Skeletal muscle satellite cell (primary cell): ENCODE results near the gene PRKCZ.
"Not testable (repeated sequence)": the region's sequence is repeated elsewhere in the genome, so short reads cannot be mapped to it uniquely, and the experiment has no call there.

Source experiments
- H3K27me3 ChIP-seq: 2 replicates; pipeline ENCODE4 v1.7.0; 2013; ENCODE audit warnings: low read length; ENCODE audit not compliant: control insufficient read depth, insufficient read depth
- H3K36me3 ChIP-seq: 2 replicates; pipeline ENCODE4 v1.7.0; 2013; ENCODE audit warnings: mild to moderate bottlenecking, control low read depth, low read length; ENCODE audit not compliant: insufficient read depth
- H3K4me1 ChIP-seq: 2 replicates; pipeline ENCODE4 v1.7.0; 2013; ENCODE audit warnings: low read length; ENCODE audit not compliant: control insufficient read depth, insufficient read depth
- H3K4me2 ChIP-seq: 2 replicates; pipeline ENCODE4 v1.7.0; 2013; ENCODE audit warnings: mild to moderate bottlenecking, low read length
- H3K4me3 ChIP-seq: 2 replicates; pipeline ENCODE4 v1.7.0; 2013; ENCODE audit warnings: low read length
- H3K9ac ChIP-seq: 2 replicates; pipeline ENCODE4 v1.7.0; 2013; ENCODE audit warnings: mild to moderate bottlenecking, low read depth, low read length, moderate library complexity
- H3K9me3 ChIP-seq: replicated peaks from 2 replicates; pipeline ENCODE4 v1.7.0; 2013; ENCODE audit warnings: mild to moderate bottlenecking, control low read depth, low read length

PRKCZ gene

DNA sequence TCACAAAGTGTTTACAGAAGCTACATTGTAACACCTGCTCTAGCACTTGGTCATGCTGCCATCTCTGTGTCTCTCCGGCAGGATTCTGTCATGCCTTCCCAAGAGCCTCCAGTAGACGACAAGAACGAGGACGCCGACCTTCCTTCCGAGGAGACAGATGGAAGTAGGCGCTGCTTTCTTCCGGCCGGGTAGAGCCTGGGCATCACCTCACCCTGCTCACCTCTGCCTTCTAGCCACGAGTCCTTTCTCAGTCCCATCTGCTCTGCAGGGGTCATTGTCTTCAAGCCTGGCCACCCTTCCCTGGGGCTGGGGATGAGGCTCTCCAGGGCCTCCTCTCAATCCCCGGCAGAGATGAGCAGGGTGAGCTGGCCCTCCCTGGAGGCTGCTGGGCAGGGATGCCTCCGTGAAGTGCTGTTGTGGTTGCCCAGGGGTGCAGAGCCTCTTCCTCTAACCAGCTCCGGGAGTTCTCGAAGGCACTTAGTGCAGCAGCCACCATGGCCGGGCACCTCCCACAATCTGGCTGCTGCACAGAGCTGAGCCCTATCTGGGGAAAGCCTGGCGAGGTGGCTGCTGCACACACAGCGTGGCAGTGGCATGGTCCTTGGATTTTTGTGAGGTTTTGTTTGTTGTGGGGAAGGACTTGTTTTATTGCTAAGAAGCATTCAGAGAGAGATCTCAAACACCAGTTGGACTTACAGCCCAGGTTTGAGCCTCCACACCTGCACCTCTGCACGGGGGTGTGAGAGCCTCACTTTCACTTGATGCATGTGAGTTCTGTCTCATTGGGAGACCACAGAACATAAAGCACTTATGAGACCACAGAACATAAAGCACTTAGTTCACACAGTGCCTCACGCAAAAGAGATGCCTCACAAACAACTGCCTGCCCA lies 96.0 kb downstream of the PRKCZ start:
- Histone ChIP-seq H3K9me3 (no peaks in the 10 kb centered on the region), H3K9ac (no peak overlapping the region), H3K36me3 (no peaks in the 10 kb centered on the region), H3K4me2 (no peak overlapping the region), H3K4me1 (no peaks in the 10 kb centered on the region), H3K4me3 (no peak overlapping the region), H3K27me3 (peaks cover 32% of the 10 kb centered on the region)

DNA sequence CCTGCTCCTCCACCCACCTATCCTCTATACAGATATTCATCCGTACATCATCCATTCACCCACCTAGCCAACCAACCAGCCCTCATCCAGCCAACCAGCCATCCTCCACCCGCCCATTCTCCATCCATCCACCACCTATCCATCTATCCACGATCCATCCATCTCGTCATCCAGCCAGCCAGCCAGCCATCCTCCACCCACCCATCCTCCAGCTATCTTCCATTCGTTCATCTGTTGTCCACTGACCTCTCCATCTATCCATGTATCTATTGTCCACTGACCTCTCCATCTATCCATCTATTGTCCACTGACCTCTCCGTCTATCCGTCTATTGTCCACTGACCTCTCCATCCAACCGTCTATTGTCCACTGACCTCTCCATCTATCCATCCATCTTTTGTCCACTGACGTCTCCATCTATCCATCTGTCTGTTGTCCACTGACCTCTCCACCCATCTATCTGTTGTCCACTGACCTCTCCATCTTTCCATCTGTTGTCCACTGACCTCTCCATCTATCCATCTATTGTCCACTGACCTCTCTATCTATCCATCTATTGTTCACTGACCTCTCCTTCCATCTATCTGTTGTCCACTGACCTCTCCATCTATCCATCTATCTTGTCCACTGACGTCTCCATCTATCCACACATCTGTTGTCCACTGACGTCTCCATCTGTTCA lies 96.8 kb downstream of the PRKCZ start:
- no peak overlapping the region for H3K9ac ChIP-seq
- no peaks in the 10 kb centered on the region for H3K9me3 ChIP-seq
- H3K4me1 ChIP-seq: no peaks in the 10 kb centered on the region
- peaks cover 33% of the 10 kb centered on the region for H3K27me3 ChIP-seq
- no peak overlapping the region for H3K4me2 ChIP-seq
- no peaks in the 10 kb centered on the region for H3K36me3 ChIP-seq
- H3K4me3 ChIP-seq: no peak overlapping the region

DNA sequence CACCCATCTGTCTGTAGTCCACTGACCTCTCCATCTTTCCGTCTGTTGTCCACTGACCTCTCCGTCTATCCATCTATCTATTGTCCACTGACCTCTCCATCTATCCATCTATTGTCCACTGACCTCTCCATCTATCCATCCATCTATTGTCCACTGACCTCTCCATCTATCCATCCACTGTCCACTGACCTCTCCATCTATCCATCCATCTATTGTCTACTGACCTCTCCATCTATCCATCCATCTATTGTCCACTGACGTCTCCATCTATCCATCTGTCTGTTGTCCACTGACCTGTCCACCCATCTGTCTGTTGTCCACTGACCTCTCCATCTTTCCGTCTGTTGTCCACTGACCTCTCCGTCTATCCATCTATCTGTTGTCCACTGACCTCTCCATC lies 97.7 kb downstream of the PRKCZ start:
- not testable (repeated sequence) for H3K4me1 ChIP-seq, H3K4me3 ChIP-seq, H3K9me3 ChIP-seq

DNA sequence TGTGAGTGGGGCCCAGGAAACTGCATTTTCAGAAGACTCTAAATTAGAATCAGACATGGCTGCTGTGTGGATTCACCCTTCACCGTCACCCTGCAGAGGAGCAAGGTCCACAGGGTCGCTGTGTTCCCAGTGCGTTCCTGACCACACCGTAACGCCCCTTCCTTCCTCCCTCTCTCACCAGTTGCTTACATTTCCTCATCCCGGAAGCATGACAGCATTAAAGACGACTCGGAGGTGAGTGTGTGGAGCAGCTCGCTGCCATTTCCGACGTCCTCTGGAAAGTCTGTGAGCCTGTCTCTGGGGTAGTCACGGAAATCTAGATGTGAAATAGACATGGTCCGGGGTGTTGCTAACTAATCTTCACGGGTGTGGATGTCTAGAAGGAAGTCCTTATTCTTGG lies 98.5 kb downstream of the PRKCZ start:
- no peak overlapping the region for H3K9ac ChIP-seq
- H3K4me3 ChIP-seq: no peak overlapping the region
- H3K4me1 ChIP-seq: no peaks in the 10 kb centered on the region
- H3K4me2 ChIP-seq: no peak overlapping the region
- H3K36me3 ChIP-seq: no peaks in the 10 kb centered on the region
- no peaks in the 10 kb centered on the region for H3K9me3 ChIP-seq
- H3K27me3 ChIP-seq: peaks cover 27% of the 10 kb centered on the region

More for the DNA sequence above, 97.7 kb downstream of the PRKCZ start:
- peaks cover 27% of the 10 kb centered on the region for H3K27me3 ChIP-seq
- not testable (repeated sequence) for H3K4me2 ChIP-seq, H3K9ac ChIP-seq, H3K36me3 ChIP-seq

DNA sequence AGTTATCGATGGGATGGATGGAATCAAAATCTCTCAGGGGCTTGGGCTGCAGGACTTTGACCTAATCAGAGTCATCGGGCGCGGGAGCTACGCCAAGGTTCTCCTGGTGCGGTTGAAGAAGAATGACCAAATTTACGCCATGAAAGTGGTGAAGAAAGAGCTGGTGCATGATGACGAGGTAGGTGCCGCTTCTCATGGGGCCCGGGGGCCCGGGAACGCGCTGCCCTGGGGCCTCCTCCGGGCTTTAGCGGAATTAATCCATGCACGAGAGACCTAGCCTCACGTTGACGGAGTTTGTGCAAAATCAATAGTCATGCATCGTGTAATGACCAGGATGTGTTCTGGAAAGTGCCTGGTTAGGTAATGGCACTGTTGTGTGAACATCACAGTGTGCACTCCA lies 100.6 kb downstream of the PRKCZ start:
- Histone ChIP-seq H3K4me2 (no peak overlapping the region), H3K4me3 (no peak overlapping the region), H3K27me3 (peaks cover 30% of the 10 kb centered on the region), H3K9ac (no peak overlapping the region), H3K36me3 (no peaks in the 10 kb centered on the region), H3K9me3 (no peaks in the 10 kb centered on the region), H3K4me1 (no peaks in the 10 kb centered on the region)

DNA sequence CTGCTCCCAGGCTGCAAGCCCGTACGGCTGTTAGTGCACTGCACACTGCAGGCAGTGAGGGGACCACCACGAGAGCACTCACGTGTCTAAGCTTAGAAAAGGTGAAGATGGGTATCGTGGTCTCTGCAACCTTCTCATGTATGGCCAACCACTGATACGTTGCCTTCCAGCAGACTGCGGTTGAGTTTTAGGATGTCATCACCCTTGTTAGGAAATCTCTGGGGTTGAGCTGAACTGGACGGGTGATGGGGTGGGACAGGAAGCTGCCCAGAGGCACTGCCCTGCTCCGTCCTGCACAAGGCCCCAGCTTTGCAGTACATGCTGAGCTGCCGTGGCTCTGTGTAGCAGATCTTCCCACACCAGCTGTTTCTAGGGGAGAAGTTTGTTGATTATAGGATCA lies 101.0 kb downstream of the PRKCZ start:
- no peak overlapping the region for H3K9ac ChIP-seq
- peaks cover 30% of the 10 kb centered on the region for H3K27me3 ChIP-seq
- H3K4me3 ChIP-seq: no peak overlapping the region

DNA sequence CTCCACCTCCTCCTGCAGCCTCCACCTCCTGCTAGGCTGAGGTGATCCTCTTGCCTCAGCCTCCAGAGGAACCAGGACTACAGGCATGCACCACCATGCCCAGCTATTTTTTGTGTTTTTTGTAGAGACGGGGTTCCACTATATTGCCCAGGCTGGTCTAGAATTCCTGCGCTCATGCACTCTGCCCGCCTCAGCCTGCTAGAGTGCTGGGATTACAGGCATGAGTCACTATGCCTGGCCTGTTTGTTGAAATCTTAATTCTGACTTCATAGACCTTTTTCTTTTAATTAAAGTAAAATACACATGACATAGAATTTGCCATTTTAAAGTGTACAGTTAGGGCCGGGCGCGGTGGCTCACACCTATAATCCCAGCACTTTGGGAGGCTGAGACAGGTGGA lies 101.7 kb downstream of the PRKCZ start:
- Histone ChIP-seq H3K4me2 (no peak overlapping the region), H3K36me3 (no peaks in the 10 kb centered on the region), H3K9me3 (no peaks in the 10 kb centered on the region), H3K4me3 (no peak overlapping the region), H3K27me3 (peaks cover 32% of the 10 kb centered on the region), H3K4me1 (no peaks in the 10 kb centered on the region), H3K9ac (no peak overlapping the region)

More for the DNA sequence above, 101.0 kb downstream of the PRKCZ start:
- H3K4me1 ChIP-seq: no peaks in the 10 kb centered on the region
- H3K9me3 ChIP-seq: no peaks in the 10 kb centered on the region
- H3K4me2 ChIP-seq: no peak overlapping the region
- H3K36me3 ChIP-seq: no peaks in the 10 kb centered on the region

DNA sequence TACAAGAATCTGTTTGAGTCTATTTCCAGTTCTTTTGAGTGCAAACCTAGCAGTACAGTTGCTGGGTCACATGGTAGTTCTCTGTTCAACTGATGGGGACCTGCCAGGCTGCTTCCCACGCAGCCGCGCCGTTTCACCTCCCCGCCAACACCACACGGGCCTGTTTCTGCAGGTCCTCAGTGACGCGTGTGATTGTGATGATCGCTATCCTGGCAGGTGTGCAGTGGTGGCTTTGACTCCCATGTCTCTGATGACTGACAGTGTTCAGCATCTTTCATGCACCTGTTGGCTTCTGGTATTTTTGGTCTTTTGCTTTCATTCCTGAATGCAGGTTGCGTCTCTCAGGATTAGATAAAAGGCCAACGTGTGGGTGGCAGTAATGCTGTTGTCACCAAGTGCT lies 102.7 kb downstream of the PRKCZ start:
- Histone ChIP-seq H3K4me1 (no peaks in the 10 kb centered on the region), H3K4me2 (no peak overlapping the region), H3K36me3 (no peaks in the 10 kb centered on the region), H3K9me3 (no peaks in the 10 kb centered on the region), H3K9ac (no peak overlapping the region), H3K4me3 (no peak overlapping the region), H3K27me3 (peaks cover 32% of the 10 kb centered on the region)

DNA sequence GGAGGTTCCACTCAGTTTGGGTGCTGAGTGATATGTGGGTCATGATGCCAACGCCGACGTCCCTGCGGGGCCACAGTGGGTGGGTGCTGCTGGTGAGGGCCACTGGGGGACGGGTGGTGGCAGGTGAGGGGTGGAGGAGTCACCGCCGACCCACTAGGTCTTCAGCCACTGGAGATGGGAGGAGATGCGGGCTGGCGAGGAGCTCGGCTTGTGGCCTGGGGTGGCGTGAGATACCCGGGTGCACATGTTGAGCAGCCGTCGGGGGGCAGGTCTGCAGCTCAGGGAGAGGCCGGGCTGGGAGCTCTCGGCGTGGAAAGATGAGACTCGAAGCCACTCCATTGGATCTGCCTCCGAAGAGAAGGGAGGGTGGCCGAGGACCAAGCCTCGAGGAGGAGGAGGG lies 103.8 kb downstream of the PRKCZ start:
- H3K27me3 ChIP-seq: peaks cover 32% of the 10 kb centered on the region
- no peaks in the 10 kb centered on the region for H3K9me3 ChIP-seq
- no peaks in the 10 kb centered on the region for H3K4me1 ChIP-seq
- no peak overlapping the region for H3K4me3 ChIP-seq
- H3K4me2 ChIP-seq: no peak overlapping the region
- no peak overlapping the region for H3K9ac ChIP-seq
- no peaks in the 10 kb centered on the region for H3K36me3 ChIP-seq

DNA sequence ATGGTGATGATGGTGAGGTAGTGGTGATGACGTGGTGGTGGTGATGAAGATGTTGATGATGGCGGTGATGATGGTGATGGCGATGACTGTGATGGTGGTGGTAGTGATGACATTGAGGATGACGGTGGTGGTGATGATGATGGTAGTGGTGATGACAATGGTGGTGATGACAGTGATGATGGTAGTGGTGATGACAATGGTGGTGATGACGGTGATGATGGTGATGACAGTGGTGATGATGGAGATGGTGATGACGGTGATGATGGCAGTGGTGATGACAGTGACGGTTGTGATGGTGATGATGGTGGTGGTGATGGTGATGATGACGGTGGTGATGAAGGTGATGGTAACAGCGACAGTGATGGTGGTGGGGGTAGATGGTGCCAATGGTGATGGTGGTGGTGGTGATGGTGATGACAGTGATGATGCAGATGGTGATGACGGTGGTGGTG lies 105.0 kb downstream of the PRKCZ start:
- Histone ChIP-seq H3K9ac (no peak overlapping the region), H3K36me3 (no peaks in the 10 kb centered on the region), H3K4me1 (no peaks in the 10 kb centered on the region), H3K4me2 (no peak overlapping the region), H3K4me3 (no peak overlapping the region), H3K27me3 (peaks cover 33% of the 10 kb centered on the region), H3K9me3 (no peaks in the 10 kb centered on the region)

DNA sequence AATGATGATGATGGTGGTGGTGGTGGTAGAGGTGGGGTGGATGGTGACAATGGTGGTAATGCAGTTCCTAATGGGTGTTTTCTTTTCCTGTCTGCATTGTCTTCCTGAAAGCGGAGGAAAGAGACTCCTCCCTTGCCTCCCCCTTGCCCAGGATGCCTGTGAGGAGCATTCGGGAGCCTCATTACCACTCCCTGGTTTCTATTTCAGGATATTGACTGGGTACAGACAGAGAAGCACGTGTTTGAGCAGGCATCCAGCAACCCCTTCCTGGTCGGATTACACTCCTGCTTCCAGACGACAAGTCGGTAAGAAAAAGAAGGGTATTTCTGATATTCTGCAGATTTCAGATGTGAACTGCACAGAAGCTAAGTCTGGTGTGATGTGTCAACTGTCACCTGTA lies 105.6 kb downstream of the PRKCZ start:
- H3K4me2 ChIP-seq: no peak overlapping the region
- H3K36me3 ChIP-seq: no peaks in the 10 kb centered on the region
- no peak overlapping the region for H3K4me3 ChIP-seq
- peaks cover 27% of the 10 kb centered on the region for H3K27me3 ChIP-seq
- H3K9me3 ChIP-seq: no peaks in the 10 kb centered on the region
- H3K9ac ChIP-seq: no peak overlapping the region
- H3K4me1 ChIP-seq: no peaks in the 10 kb centered on the region
